H9 (cell line): ENCODE results near the gene GFER. TPM values are rescaled to one million over a fixed set of nuclear protein-coding genes. Genes with fewer than 3 reads are reported as not detected.

Source experiments
- DNase-seq: peaks from one replicate; pipeline ENCODE4 v3.0.0-alpha.2; 2017
- H2AFZ ChIP-seq: one replicate; pipeline ENCODE4 v1.6.1; 2013; ENCODE audit warnings: mild to moderate bottlenecking, low read length, control low read depth, moderate library complexity
- H2AK5ac ChIP-seq: 2 replicates; pipeline ENCODE4 v1.6.1; 2013; ENCODE audit warnings: low read length, control low read depth, mixed read lengths; ENCODE audit not compliant: insufficient read length
- H2BK120ac ChIP-seq: one replicate; pipeline ENCODE4 v1.6.1; 2013; ENCODE audit warnings: low read depth, mild to moderate bottlenecking, low read length, control low read depth, inconsistent platforms; ENCODE audit not compliant: poor library complexity, severe bottlenecking
- H2BK12ac ChIP-seq: 2 replicates; pipeline ENCODE4 v1.6.1; 2013; ENCODE audit warnings: low read length, control low read depth, mixed read lengths, low read depth; ENCODE audit not compliant: insufficient read length
- H2BK15ac ChIP-seq: 2 replicates; pipeline ENCODE4 v1.6.1; 2013; ENCODE audit warnings: low read depth, low read length, control low read depth
- H2BK20ac ChIP-seq: one replicate; pipeline ENCODE4 v1.6.1; 2013; ENCODE audit warnings: low read depth, mild to moderate bottlenecking, low read length, control low read depth, inconsistent platforms; ENCODE audit not compliant: poor library complexity, severe bottlenecking
- H2BK5ac ChIP-seq: 2 replicates; pipeline ENCODE4 v1.6.1; 2013; ENCODE audit warnings: low read length, control low read depth, mixed read lengths; ENCODE audit not compliant: insufficient read length
- H3K14ac ChIP-seq: 2 replicates; pipeline ENCODE4 v1.6.1; 2013; ENCODE audit warnings: low read length, control low read depth; ENCODE audit not compliant: insufficient read depth
- H3K18ac ChIP-seq: 2 replicates; pipeline ENCODE4 v1.6.1; 2013; ENCODE audit warnings: low read depth, mild to moderate bottlenecking, mixed read lengths, low read length, control low read depth; ENCODE audit not compliant: insufficient read length
- H3K23ac ChIP-seq: 2 replicates; pipeline ENCODE4 v1.6.1; 2013; ENCODE audit warnings: low read length, control low read depth, mixed read lengths, low read depth; ENCODE audit not compliant: insufficient read length
- H3K23me2 ChIP-seq: 2 replicates; pipeline ENCODE4 v1.6.1; 2013; ENCODE audit warnings: low read depth, mild to moderate bottlenecking, mixed read lengths, low read length, control low read depth; ENCODE audit not compliant: insufficient read length, poor library complexity, severe bottlenecking
- H3K27ac ChIP-seq: 2 replicates; pipeline ENCODE4 v1.5.1; 2013; ENCODE audit warnings: low read length, control low read depth, mixed read lengths, low read depth; ENCODE audit not compliant: insufficient read length
- H3K27me3 ChIP-seq: 2 replicates; pipeline ENCODE4 v1.6.1; 2013; ENCODE audit warnings: low read length, control low read depth, inconsistent platforms; ENCODE audit not compliant: insufficient read depth
- H3K4ac ChIP-seq: 2 replicates; pipeline ENCODE4 v1.6.1; 2013; ENCODE audit warnings: low read depth, mild to moderate bottlenecking, control low read depth, inconsistent platforms, low read length, moderate library complexity
- H3K4me1 ChIP-seq: 2 replicates; pipeline ENCODE4 v1.6.1; 2013; ENCODE audit warnings: low read length, control low read depth, inconsistent platforms; ENCODE audit not compliant: insufficient read depth
- H3K4me2 ChIP-seq: 2 replicates; pipeline ENCODE4 v1.6.1; 2013; ENCODE audit warnings: low read length, control low read depth, mixed read lengths; ENCODE audit not compliant: insufficient read length, insufficient read depth
- H3K56ac ChIP-seq: 2 replicates; pipeline ENCODE4 v1.6.1; 2013; ENCODE audit warnings: low read depth, mild to moderate bottlenecking, mixed read lengths, low read length, control low read depth; ENCODE audit not compliant: insufficient read length
- H3K79me1 ChIP-seq: 2 replicates; pipeline ENCODE4 v1.6.1; 2013; ENCODE audit warnings: low read depth, mild to moderate bottlenecking, moderate library complexity, low read length, control low read depth, inconsistent platforms; ENCODE audit not compliant: insufficient read depth, poor library complexity, severe bottlenecking
- H3K79me2 ChIP-seq: 2 replicates; pipeline ENCODE4 v1.6.1; 2013; ENCODE audit warnings: low read length, control low read depth, inconsistent platforms; ENCODE audit not compliant: insufficient read depth
- H3K9ac ChIP-seq: 2 replicates; pipeline ENCODE4 v1.6.1; 2013; ENCODE audit warnings: low read length, control low read depth, mixed read lengths; ENCODE audit not compliant: insufficient read length; ENCODE audit errors: extremely low read depth
- H3K9me3 ChIP-seq: one replicate; pipeline ENCODE4 v1.6.1; 2013; ENCODE audit warnings: low read depth, low read length, inconsistent platforms; ENCODE audit not compliant: control insufficient read depth
- H3T11ph ChIP-seq: one replicate; pipeline ENCODE4 v1.6.1; 2013; ENCODE audit warnings: mild to moderate bottlenecking, low read length, control low read depth, inconsistent platforms
- H4K20me1 ChIP-seq: one replicate; pipeline ENCODE4 v1.6.1; 2013; ENCODE audit not compliant: control insufficient read depth, insufficient read length, insufficient read depth
- H4K5ac ChIP-seq: 2 replicates; pipeline ENCODE4 v1.6.1; 2013; ENCODE audit warnings: low read depth, mild to moderate bottlenecking, mixed read lengths, low read length, control low read depth; ENCODE audit not compliant: insufficient read length
- H4K8ac ChIP-seq: replicated peaks from 2 replicates; pipeline ENCODE4 v1.6.1; 2013; ENCODE audit warnings: low read length, control low read depth, mixed read lengths, low read depth; ENCODE audit not compliant: insufficient read length
- H4K91ac ChIP-seq: 2 replicates; pipeline ENCODE4 v1.6.1; 2013; ENCODE audit warnings: low read depth, mild to moderate bottlenecking, moderate library complexity, mixed read lengths, low read length, control low read depth; ENCODE audit not compliant: insufficient read length
- H3K27ac Mint-ChIP-seq, 3 experiments: 2 replicates in 2 of 3; 3 replicates in 1 of 3; pipeline ENCODE4 v1.8.0; 2020 to 2021; ENCODE audit warnings: mixed read lengths in 3 of 3, mild to moderate bottlenecking in 1 of 3, moderate library complexity in 1 of 3
- H3K27me3 Mint-ChIP-seq: 2 replicates; pipeline ENCODE4 v1.8.0; 2021; ENCODE audit warnings: low read depth, mild to moderate bottlenecking, moderate library complexity, mixed read lengths
- H3K36me3 Mint-ChIP-seq, 3 experiments: 2 replicates in 2 of 3; 3 replicates in 1 of 3; pipeline ENCODE4 v1.8.0; 2020 to 2021; ENCODE audit warnings: low read depth in 3 of 3, mixed read lengths in 3 of 3; ENCODE audit not compliant: insufficient read depth in 1 of 3
- H3K4me1 Mint-ChIP-seq, 2 experiments: 2 replicates each; pipeline ENCODE4 v1.8.0; 2020; ENCODE audit warnings: mixed read lengths in 2 of 2
- H3K4me3 Mint-ChIP-seq, 2 experiments: 2 replicates in 1 of 2; 3 replicates in 1 of 2; pipeline ENCODE4 v1.8.0; 2020 to 2021; ENCODE audit warnings: mild to moderate bottlenecking in 2 of 2, mixed read lengths in 2 of 2, moderate library complexity in 1 of 2
- H3K9me3 Mint-ChIP-seq, 2 experiments: 2 replicates in 1 of 2; 3 replicates in 1 of 2; pipeline ENCODE4 v1.8.0; 2020; ENCODE audit warnings: mild to moderate bottlenecking in 2 of 2, mixed read lengths in 2 of 2, moderate library complexity in 1 of 2
- WGBS: extraction: QIAGEN DNeasy Blood & Tissue Kit; methylation state at CpG from one replicate; pipeline ENCODE4 v1.1.7; 2013; ENCODE audit warnings: missing lambda C conversion rate, low lambda C conversion rate, mixed read lengths; ENCODE audit not compliant: insufficient read length; ENCODE audit errors: extremely low coverage; 5-methylcytosine and 5-hydroxymethylcytosine counted together
- total RNA-seq: library from RNA; stranded (reverse); gene quantifications from 2 replicates; pipeline ENCODE4 v1.2.1, GENCODE V29; 2021
- TF ChIP-seq, protein P1 (sequence below): fragments of 200-600 bp; sonication (generic); conservative IDR thresholded peaks from 3 replicates; pipeline ENCODE4 v1.8.0; 2021; ENCODE audit warnings: antibody characterized with exemption, mild to moderate bottlenecking

Gene GFER
- total RNA-seq, 1 experiment from 2014 or later, result 49.1 TPM

DNA sequence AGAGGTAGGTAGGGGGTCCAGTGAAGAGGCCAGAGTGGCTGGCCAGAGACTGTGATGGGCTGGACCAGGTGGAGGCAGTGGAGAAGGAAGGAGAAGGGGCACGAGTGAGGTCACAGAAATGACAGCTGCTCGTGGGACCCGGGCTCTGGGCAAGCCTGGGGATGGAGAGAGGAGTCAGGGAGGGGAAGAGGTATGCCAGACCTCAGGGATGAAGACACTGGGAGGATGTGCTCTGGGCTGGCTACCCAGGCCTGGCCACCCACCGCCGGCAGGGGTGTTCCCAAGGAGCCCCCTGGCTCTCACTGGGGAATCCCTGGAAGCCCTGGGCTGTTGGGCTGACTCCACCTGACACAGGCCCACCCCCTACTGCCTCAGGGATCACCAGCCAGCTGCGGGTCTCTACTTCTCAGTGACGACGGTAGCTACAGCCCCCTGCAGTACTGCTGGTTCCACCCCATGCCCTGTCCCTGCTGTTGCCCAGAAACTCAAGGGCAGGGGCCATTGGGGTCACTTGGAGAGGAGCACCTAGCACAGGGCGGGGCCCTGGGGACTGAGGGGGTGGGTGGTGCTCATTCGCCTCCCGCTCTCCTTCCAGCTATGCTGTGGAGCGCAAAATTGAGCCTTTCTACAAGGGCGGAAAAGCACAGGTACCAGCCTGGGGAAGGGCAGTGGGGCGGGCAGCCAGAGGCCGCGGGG is 10.4 kb upstream of the GFER start:
- no peak overlapping the region for H3K56ac ChIP-seq
- no peak overlapping the region for H4K5ac ChIP-seq
- no peak overlapping the region for H3K14ac ChIP-seq
- Mint-ChIP-seq H3K27ac (no peak overlapping the region), H3K4me1 (peaks cover 8 to 14% of the 10 kb centered on the region in 2 experiments), H3K9me3 (no peaks in the 10 kb centered on the region; a peak in 1 of 5 replicates), H3K36me3 (peaks cover 10 to 27% (median 25%) of the 10 kb centered on the region in 3 experiments), H3K27me3 (no peaks in the 10 kb centered on the region), H3K4me3 (peak overlapping the region; percentile 41 to 96; a peak in 4 of 5 replicates)
- H3K79me1 ChIP-seq, result peaks cover 5% of the 10 kb centered on the region
- no peak overlapping the region for H2AK5ac ChIP-seq
- WGBS, result no CpG with 5 or more reads among the region's 16 CpGs
- peaks cover 6% of the 10 kb centered on the region; the same call in 1 of the 2 replicates for H3K79me2 ChIP-seq
- peaks cover 8% of the 10 kb centered on the region for H3K23me2 ChIP-seq
- H3K4me1 ChIP-seq, result no peaks in the 10 kb centered on the region
- no peak for DNase-seq
- H2AFZ ChIP-seq, result no peak overlapping the region
- TF ChIP-seq, protein P1, sequence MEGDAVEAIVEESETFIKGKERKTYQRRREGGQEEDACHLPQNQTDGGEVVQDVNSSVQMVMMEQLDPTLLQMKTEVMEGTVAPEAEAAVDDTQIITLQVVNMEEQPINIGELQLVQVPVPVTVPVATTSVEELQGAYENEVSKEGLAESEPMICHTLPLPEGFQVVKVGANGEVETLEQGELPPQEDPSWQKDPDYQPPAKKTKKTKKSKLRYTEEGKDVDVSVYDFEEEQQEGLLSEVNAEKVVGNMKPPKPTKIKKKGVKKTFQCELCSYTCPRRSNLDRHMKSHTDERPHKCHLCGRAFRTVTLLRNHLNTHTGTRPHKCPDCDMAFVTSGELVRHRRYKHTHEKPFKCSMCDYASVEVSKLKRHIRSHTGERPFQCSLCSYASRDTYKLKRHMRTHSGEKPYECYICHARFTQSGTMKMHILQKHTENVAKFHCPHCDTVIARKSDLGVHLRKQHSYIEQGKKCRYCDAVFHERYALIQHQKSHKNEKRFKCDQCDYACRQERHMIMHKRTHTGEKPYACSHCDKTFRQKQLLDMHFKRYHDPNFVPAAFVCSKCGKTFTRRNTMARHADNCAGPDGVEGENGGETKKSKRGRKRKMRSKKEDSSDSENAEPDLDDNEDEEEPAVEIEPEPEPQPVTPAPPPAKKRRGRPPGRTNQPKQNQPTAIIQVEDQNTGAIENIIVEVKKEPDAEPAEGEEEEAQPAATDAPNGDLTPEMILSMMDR, result no peak
- no peak overlapping the region for H3K18ac ChIP-seq
- H4K8ac ChIP-seq, result no peak overlapping the region
- H2BK120ac ChIP-seq, result no peak overlapping the region
- no peak overlapping the region for H3K4ac ChIP-seq
- no peak overlapping the region for H2BK15ac ChIP-seq
- no peaks in the 10 kb centered on the region for H4K20me1 ChIP-seq
- no peak overlapping the region for H2BK12ac ChIP-seq
- H3K23ac ChIP-seq, result no peak overlapping the region
- H3T11ph ChIP-seq, result no peak overlapping the region
- no peak overlapping the region for H3K9ac ChIP-seq
- no peaks in the 10 kb centered on the region for H3K9me3 ChIP-seq
- H3K27me3 ChIP-seq, result no peaks in the 10 kb centered on the region
- H4K91ac ChIP-seq, result no peak overlapping the region
- H3K4me2 ChIP-seq, result no peak overlapping the region
- no peak overlapping the region for H2BK5ac ChIP-seq
- no peak overlapping the region for H2BK20ac ChIP-seq
- no peak overlapping the region for H3K27ac ChIP-seq
